Amygdala (tissue), 56 donors: ENCODE results near the gene KDF1.

ENCODE experiments used
- DNase-seq, 56 donors: peaks; one replicate each; lab custom pipeline; 2025; lab: John Stamatoyannopoulos, UW

KDF1 gene, protein sequence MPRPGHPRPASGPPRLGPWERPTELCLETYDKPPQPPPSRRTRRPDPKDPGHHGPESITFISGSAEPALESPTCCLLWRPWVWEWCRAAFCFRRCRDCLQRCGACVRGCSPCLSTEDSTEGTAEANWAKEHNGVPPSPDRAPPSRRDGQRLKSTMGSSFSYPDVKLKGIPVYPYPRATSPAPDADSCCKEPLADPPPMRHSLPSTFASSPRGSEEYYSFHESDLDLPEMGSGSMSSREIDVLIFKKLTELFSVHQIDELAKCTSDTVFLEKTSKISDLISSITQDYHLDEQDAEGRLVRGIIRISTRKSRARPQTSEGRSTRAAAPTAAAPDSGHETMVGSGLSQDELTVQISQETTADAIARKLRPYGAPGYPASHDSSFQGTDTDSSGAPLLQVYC

GRCh38 chr1:26959722-26960624 is at the start of gene KDF1:
KDF1 (minus strand) TSS chr1:26960468; CDS start chr1:26952380, 8,088 bp downstream.
- DNase-seq: no peak

DNA sequence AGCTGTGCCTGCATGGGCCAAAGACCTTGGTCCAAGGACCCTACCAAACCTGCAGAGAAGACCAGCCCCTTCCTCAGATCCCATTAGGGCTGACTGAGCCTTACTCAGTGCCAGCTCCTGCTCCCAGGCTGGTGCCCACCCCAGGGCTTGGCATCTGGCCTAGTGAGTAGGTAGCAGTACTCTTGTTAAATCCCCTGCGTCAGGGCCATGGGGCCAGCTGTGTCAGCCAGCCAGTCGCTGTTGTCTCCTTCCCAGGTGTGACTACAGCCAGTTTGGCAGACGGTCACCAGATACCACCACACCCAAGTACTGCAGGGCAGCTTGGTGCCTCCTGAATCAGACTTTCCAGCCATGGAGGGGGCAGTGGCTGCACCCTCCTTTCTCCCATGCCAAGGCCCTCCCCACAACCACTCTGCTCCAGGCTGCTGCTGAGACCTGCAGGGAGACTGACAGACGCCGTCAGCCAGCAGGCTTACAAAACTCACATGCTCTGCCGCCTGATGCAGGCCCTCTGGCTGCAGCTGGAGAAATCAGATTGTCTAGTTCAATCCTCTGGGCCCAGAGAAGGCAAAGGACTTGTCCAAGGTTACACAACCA is 49.4 kb upstream of the KDF1 start:
- DNase-seq: no peak

DNA sequence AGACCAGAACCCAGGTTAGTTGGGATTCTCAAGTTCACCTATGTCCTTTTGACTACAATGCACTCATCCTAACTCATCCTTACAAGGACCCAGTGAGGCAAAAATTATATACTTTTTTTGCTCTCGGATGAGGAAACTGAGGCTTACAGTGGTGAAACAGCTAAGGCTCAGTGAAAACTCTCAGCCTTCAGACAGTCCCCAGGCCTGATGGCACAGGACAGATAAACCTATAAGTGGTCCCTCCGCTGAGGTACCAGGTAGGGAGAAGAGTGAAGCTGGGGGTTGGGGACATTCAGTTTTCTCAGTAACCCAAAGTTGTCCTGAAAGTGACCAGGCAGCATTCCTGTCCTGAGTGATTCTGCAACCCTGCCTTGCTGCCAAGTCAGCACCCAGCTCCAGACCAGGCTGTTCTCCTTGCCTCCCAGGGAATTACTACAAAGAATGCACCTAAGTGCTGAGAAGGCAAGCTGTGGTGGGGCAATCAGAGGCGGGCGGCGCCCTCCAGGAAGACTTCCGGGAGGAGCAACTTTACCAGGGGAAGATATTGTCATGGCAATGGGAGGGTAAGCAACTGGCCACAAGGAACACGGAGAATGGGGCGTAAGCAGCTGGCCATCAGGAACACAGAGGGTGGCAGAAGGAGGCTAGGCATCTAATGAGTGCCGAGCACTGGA is 47.8 kb upstream of the KDF1 start:
- no peak for DNase-seq

DNA sequence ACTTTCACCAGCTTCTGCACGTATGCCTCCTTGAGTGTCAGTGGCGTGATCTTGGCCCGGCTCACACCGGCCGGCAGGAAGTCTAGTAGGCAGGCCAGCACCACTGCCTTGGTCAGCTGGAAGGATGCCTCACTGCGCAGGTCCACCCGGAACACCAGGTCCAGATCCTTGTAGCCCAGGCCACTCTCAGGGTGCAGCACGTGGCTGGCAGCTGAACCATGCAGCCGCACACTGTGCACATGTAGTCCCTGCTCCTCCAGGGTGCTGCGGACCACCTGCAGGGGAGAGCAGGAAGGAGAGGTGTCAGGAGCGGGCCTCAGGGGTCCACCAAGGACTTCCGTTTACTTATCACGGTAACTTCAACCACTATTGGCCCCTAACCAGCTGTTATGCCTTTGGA is 46.4 kb upstream of the KDF1 start:
- DNase-seq: no peak

DNA sequence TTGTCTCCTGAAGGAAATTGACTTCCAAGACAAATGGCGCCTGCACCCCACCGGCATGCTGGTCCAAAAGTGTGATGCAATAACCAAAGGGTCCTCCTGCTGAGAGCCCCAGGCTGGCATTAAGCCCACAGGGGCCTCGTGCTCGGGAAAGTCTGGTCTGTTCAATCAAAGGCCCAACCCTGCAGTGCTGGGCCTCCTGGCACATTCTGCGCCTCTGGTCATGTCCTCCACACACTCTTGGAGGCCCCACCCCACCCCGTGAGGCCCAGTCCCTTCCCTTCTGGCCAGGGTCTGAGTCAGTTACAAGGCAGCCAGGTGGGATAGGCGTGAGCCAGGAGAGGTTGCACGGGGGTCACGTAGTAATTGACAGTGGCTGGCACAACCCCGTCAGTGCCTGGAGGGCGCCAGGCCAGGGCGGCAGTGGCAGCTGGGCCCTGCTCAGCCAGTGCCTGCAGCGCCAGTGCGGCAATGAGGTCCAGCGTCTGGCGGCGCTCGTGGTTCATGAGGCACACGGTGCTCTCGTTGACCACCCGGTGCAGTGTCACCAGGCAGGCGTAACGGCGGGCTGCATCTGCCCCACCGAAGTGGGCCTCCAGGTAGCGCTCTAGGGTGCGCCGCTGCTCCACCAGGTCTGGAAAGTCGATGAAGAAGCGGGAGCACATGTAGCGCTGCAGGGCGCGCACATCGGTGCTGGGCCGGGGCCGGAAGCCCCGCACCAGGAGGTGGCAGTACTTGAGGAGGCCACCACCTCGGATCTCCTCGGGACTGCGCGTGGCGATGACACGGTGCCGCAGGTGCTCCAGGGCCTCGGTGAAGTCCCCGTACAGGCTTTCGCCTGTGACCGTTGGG is 45.6 kb upstream of the KDF1 start:
- no peak for DNase-seq

- no peak for DNase-seq
Observed at GRCh38 chr1:27005166-27005530, 44.9 kb upstream of the KDF1 start.

DNA sequence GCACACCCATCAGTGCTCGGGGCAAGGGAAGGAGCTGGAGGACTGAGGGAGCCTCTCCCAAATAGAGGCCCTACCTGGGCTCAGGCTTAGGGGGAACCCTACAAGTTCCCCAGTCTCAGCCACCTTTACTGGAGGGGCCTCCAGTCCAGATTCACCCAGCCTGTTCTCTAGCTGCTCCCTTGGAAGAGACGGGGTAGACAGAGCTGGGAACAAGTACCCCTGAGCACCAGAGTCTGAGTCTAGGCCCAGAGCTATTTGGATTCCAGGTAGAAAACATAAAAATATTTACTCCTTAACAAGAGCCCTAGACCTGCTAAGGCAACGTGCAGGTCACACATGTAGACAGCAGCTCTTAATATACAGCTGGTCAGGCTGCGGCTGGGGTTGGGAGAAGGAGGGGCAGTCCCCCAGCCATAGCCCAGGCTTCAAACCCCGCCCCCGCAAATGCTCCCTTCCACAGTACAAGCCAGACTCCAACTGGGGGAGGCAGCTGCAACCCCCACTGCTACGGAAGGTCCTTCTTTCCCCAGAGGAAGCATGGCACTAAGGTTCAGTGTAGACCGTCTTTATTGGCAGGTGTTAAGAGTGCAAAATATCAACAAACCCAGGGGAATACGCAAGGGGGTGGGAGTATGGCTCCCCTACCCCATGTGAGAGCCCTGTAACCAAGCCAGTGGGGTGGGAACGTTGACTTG is 44.4 kb upstream of the KDF1 start:
- no peak for DNase-seq

- no peak for DNase-seq
Observed at GRCh38 chr1:27003745-27004470, 43.6 kb upstream of the KDF1 start.

- peak in 41 of 56 donors; percentile 8 to 75 (median 36) for DNase-seq
Observed at GRCh38 chr1:27001570-27002360, 41.5 kb upstream of the KDF1 start.

DNA sequence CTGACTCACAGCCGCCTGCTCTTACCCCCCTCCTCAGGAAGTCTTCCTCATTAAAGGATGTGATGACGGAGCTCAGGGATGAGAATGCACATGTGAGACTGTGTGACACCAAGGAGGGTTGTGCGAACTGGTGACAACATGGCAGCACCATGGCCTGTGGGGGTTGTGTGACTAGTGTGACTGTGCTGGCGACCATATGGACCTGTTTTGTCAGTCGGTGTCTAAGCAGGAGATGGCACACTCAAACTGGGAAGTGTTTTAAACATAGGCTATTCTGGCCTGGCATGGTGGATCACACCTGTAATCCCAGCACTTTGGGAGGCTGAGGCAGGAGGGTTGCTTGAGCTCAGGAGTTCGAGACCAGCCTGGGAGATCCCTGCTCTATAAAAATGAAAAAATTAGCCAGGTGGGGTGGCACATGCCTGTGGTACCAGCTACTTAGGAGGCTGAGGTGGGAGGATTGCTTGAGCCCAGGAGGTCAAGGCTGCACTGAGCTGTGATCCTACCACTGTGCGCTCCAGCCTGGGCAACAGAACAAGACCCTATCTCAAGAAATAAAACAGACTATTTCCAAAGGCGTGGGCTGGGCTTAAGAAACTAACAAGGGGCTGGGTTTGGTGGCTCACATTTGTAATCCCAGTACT is 40.7 kb upstream of the KDF1 start:
- DNase-seq: no peak

DNA sequence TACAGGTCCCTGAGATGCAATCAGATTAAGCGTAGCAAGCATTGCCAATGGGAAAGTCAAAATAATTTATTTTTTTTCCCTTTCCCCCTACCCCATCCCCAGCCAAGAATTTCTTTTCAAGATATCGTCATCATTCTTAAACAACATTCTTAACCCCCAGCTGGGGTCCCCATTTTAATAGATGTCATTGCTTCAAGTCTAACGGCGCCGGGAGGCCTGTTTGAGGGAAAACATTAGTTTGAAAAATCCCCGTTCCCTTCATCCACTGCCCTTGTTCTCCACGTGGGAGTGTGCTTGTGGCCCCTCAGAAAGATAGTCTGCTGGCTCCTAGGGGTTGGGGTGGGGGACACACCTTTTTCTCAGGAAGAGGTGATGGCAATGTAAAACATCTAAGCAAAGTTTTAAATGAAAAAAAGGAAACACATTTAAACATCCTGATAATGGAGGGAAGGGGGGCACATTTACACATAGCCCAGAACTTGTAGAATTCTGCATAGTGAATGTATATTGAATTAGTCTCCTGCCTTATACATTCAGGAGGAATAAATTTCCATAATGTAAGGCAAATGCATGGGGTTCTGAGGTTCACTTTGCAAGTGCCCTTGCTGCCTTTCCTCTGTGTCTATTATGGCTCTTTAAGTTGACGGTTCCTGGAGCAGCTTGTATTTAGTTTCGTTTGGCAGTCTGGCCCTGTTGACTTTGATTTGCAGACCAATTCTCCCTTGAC is 40.0 kb upstream of the KDF1 start:
- no peak for DNase-seq

- no peak for DNase-seq
Observed at GRCh38 chr1:26999440-26999987, 39.2 kb upstream of the KDF1 start.

GRCh38 chr1:26998429-26999300 is 38.4 kb upstream of the KDF1 start:
- DNase-seq: no peak

DNA sequence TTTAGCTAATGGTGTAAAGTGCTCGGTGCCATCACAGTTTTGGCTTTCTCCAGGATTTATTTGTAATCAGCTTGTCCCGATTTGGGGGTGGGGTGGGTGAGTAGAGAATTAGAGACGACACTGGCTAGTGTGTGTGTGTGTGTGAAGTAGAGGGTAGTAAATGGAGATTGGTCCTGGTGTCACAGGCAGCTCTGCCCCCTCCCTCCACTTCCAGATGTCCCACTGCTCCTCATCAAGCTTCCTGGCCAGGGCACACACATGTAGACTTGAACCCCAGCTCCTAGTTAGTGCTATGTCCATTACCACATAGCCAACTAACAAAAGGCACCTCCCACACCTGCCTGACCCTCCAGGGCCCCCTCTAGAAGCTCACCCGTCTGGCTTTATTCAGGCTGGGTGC is 36.4 kb upstream of the KDF1 start:
- no peak for DNase-seq

- DNase-seq: no peak
Observed at GRCh38 chr1:26996024-26996423, 35.8 kb upstream of the KDF1 start.
